Ectodermal cell (in vitro differentiated cells): ENCODE measurements around the gene THSD4.

Experiments used
- H3K27ac ChIP-seq: 2 replicates; pipeline ENCODE4 v1.7.0; 2013; ENCODE audit warnings: mild to moderate bottlenecking, low read depth, low read length; ENCODE audit not compliant: insufficient read depth, poor library complexity, severe bottlenecking
- H3K27me3 ChIP-seq: 2 replicates; pipeline ENCODE4 v1.7.0; 2013; ENCODE audit warnings: mild to moderate bottlenecking, low read length; ENCODE audit not compliant: insufficient read depth, control insufficient read depth, poor library complexity, severe bottlenecking
- H3K36me3 ChIP-seq: one replicate; pipeline ENCODE4 v1.7.0; 2013; ENCODE audit warnings: low read length; ENCODE audit not compliant: control insufficient read depth, insufficient read depth
- H3K4me1 ChIP-seq: one replicate; pipeline ENCODE4 v1.7.0; 2013; ENCODE audit warnings: low read length; ENCODE audit not compliant: control insufficient read depth, insufficient read depth
- H3K4me3 ChIP-seq: 2 replicates; pipeline ENCODE4 v1.7.0; 2013; ENCODE audit warnings: low read depth, low read length, control low read depth; ENCODE audit not compliant: insufficient read depth
- H3K9me3 ChIP-seq: 2 replicates; pipeline ENCODE4 v1.7.0; 2013; ENCODE audit warnings: mild to moderate bottlenecking, low read length, moderate library complexity; ENCODE audit not compliant: control insufficient read depth
- WGBS, 2 experiments: methylation state at CpG; one replicate each; pipeline ENCODE4 v1.1.7; 2013; ENCODE audit warnings: missing lambda C conversion rate in 2 of 2; 5-methylcytosine and 5-hydroxymethylcytosine counted together

The THSD4 gene

GRCh38 chr15:71463156-71463665, 347.9 kb downstream of the THSD4 start:
- no peaks in the 10 kb centered on the region for H3K36me3 ChIP-seq
- H3K27ac ChIP-seq, result no peak overlapping the region
- H3K4me3 ChIP-seq, result no peak overlapping the region
- H3K4me1 ChIP-seq, result peaks cover 8% of the 10 kb centered on the region
- WGBS, 2 experiments, result 95 to 96% methylated on average over 6 of the region's 6 CpGs
- no peaks in the 10 kb centered on the region for H3K9me3 ChIP-seq
- H3K27me3 ChIP-seq, result no peaks in the 10 kb centered on the region

- H3K27me3 ChIP-seq, result no peaks in the 10 kb centered on the region
- H3K9me3 ChIP-seq, result no peaks in the 10 kb centered on the region
- no peak overlapping the region for H3K27ac ChIP-seq
- peaks cover 8% of the 10 kb centered on the region for H3K4me1 ChIP-seq
- WGBS, 2 experiments, result 21 to 32% methylated on average over 3 of the region's 3 CpGs
- H3K36me3 ChIP-seq, result no peaks in the 10 kb centered on the region
- no peak overlapping the region for H3K4me3 ChIP-seq
Observed at GRCh38 chr15:71465131-71465955, 350.1 kb downstream of the THSD4 start.

- Histone ChIP-seq H3K27ac (no peak overlapping the region), H3K9me3 (no peaks in the 10 kb centered on the region), H3K36me3 (no peaks in the 10 kb centered on the region), H3K4me1 (peaks cover 8% of the 10 kb centered on the region), H3K27me3 (no peaks in the 10 kb centered on the region), H3K4me3 (no peak overlapping the region)
- WGBS, 2 experiments, result 100% methylated on average over 1 of the region's 1 CpG; no CpG with 5 or more reads in 1 of the 2 experiments
Observed at GRCh38 chr15:71468715-71469114, 353.4 kb downstream of the THSD4 start.

- no peak overlapping the region for H3K27ac ChIP-seq
- H3K27me3 ChIP-seq, result no peaks in the 10 kb centered on the region
- no peak overlapping the region for H3K4me3 ChIP-seq
- H3K4me1 ChIP-seq, result peaks cover 8% of the 10 kb centered on the region
- no peaks in the 10 kb centered on the region for H3K36me3 ChIP-seq
- no peaks in the 10 kb centered on the region for H3K9me3 ChIP-seq
- 94 to 96% methylated on average over 8 of the region's 8 CpGs for WGBS, 2 experiments
Observed at GRCh38 chr15:71469413-71469812, 354.1 kb downstream of the THSD4 start.

GRCh38 chr15:71471347-71471746, 356.1 kb downstream of the THSD4 start:
- H3K4me3 ChIP-seq, result no peak overlapping the region
- no peaks in the 10 kb centered on the region for H3K36me3 ChIP-seq
- H3K27me3 ChIP-seq, result no peaks in the 10 kb centered on the region
- no peaks in the 10 kb centered on the region for H3K9me3 ChIP-seq
- WGBS, 2 experiments, result 95 to 100% methylated on average over 1 of the region's 1 CpG
- no peak overlapping the region for H3K27ac ChIP-seq
- no peaks in the 10 kb centered on the region for H3K4me1 ChIP-seq

- no peaks in the 10 kb centered on the region for H3K36me3 ChIP-seq
- H3K4me3 ChIP-seq, result no peak overlapping the region
- no peaks in the 10 kb centered on the region for H3K27me3 ChIP-seq
- H3K9me3 ChIP-seq, result no peaks in the 10 kb centered on the region
- no peaks in the 10 kb centered on the region for H3K4me1 ChIP-seq
- H3K27ac ChIP-seq, result no peak overlapping the region
- WGBS, 2 experiments, result 95 to 98% methylated on average over 4 of the region's 4 CpGs
Observed at GRCh38 chr15:71472566-71472965, 357.3 kb downstream of the THSD4 start.

- H3K27me3 ChIP-seq, result no peaks in the 10 kb centered on the region
- WGBS, 2 experiments, result 92 to 93% methylated on average over 3 of the region's 3 CpGs
- H3K27ac ChIP-seq, result no peak overlapping the region
- no peaks in the 10 kb centered on the region for H3K9me3 ChIP-seq
- no peaks in the 10 kb centered on the region for H3K4me1 ChIP-seq
- no peak overlapping the region for H3K4me3 ChIP-seq
- no peaks in the 10 kb centered on the region for H3K36me3 ChIP-seq
Observed at GRCh38 chr15:71473751-71474150, 358.5 kb downstream of the THSD4 start.

- H3K4me1 ChIP-seq, result no peaks in the 10 kb centered on the region
- 83% methylated on average over 8 of the region's 8 CpGs for WGBS, 2 experiments
Observed at GRCh38 chr15:71476823-71477222, 361.6 kb downstream of the THSD4 start.

GRCh38 chr15:71480556-71480955, 365.3 kb downstream of the THSD4 start:
- Histone ChIP-seq H3K4me3 (no peak overlapping the region), H3K27ac (no peak overlapping the region), H3K27me3 (no peaks in the 10 kb centered on the region), H3K4me1 (no peaks in the 10 kb centered on the region), H3K36me3 (no peaks in the 10 kb centered on the region), H3K9me3 (no peaks in the 10 kb centered on the region)
- 78 to 79% methylated on average over 6 of the region's 6 CpGs for WGBS, 2 experiments

More at GRCh38 chr15:71476823-71477222, 361.6 kb downstream of the THSD4 start:
- no peak overlapping the region for H3K27ac ChIP-seq
- H3K9me3 ChIP-seq, result no peaks in the 10 kb centered on the region
- H3K27me3 ChIP-seq, result no peaks in the 10 kb centered on the region
- H3K4me3 ChIP-seq, result no peak overlapping the region
- H3K36me3 ChIP-seq, result no peaks in the 10 kb centered on the region

GRCh38 chr15:71484080-71484479, 368.8 kb downstream of the THSD4 start:
- H3K4me1 ChIP-seq, result no peaks in the 10 kb centered on the region
- H3K36me3 ChIP-seq, result no peaks in the 10 kb centered on the region
- H3K27ac ChIP-seq, result no peak overlapping the region
- H3K4me3 ChIP-seq, result no peak overlapping the region
- H3K27me3 ChIP-seq, result no peaks in the 10 kb centered on the region
- no peaks in the 10 kb centered on the region for H3K9me3 ChIP-seq
- WGBS, 2 experiments, result 97 to 100% methylated on average over 3 to 4 of the region's 4 CpGs
